T-helper 17 cell (primary cell): ENCODE data around the gene CLCN4. TPM values are rescaled to one million over a fixed set of nuclear protein-coding genes. Genes with fewer than 3 reads are reported as not detected.

Source experiments
- ATAC-seq: fragments of 150-1000 bp; cut with Tn5 transposase; 2 replicates; pipeline ENCODE4 v1.10.0; 2021; ENCODE audit warnings: mild to moderate bottlenecking, moderate library complexity
- DNase-seq, 3 donors: peaks; one replicate each; pipeline versions ENCODE4 v3.0.0 to v3.0.0-alpha.2; 2020 to 2021
- H3K9me3 ChIP-seq: one replicate; pipeline ENCODE4 v1.7.0; 2013; ENCODE audit warnings: low read length, mild to moderate bottlenecking; ENCODE audit not compliant: control insufficient read depth, poor library complexity, severe bottlenecking
- H3K27ac Mint-ChIP-seq: one replicate; pipeline ENCODE4 v1.8.0; 2022; ENCODE audit warnings: mild to moderate bottlenecking, moderate library complexity, mixed read lengths
- H3K27me3 Mint-ChIP-seq: one replicate; pipeline ENCODE4 v1.8.0; 2022; ENCODE audit warnings: mixed read lengths
- H3K36me3 Mint-ChIP-seq: one replicate; pipeline ENCODE4 v1.8.0; 2022; ENCODE audit warnings: low read depth, mixed read lengths
- H3K4me1 Mint-ChIP-seq: one replicate; pipeline ENCODE4 v1.8.0; 2022; ENCODE audit warnings: mild to moderate bottlenecking, mixed read lengths
- H3K4me3 Mint-ChIP-seq: one replicate; pipeline ENCODE4 v1.8.0; 2022; ENCODE audit warnings: mild to moderate bottlenecking, moderate library complexity, mixed read lengths
- total RNA-seq, 4 donors: library from RNA in 2 of 4; stranded (reverse) in 2 of 4; gene quantifications; one replicate each; pipeline ENCODE4 v1.2.3 and lab custom pipeline; 2022 to 2026

The CLCN4 gene
- total RNA-seq, 2 donors from 2014 or later = 0.37 to 3.3 TPM

DNA sequence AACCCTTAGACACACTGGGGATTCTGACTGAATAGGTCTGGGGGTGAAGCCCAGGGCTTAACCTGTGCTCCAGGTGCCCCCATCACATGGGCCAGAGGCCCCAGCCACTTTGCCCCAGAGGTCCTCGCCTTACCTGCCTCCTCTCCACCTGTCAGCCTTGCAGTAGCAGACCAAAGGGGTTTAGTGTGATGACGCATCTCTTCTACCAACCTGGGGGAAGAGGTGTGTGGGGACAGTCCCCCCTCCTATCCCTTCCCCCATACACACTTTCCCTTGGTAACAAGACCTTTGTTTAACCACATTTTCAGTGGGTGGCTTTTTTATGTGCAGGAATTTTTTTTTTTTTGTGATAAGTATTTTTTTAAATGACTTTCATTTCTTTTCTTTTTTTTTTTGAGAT is 6.3 kb downstream of the CLCN4 start:
- no peaks in the 10 kb centered on the region for H3K9me3 ChIP-seq
- DNase-seq (no peak), ATAC-seq (no peak)
- Mint-ChIP-seq H3K27me3 (peaks cover 33% of the 10 kb centered on the region), H3K4me1 (peaks cover 2% of the 10 kb centered on the region), H3K27ac (no peak overlapping the region), H3K4me3 (no peak overlapping the region), H3K36me3 (peaks cover 3% of the 10 kb centered on the region)

DNA sequence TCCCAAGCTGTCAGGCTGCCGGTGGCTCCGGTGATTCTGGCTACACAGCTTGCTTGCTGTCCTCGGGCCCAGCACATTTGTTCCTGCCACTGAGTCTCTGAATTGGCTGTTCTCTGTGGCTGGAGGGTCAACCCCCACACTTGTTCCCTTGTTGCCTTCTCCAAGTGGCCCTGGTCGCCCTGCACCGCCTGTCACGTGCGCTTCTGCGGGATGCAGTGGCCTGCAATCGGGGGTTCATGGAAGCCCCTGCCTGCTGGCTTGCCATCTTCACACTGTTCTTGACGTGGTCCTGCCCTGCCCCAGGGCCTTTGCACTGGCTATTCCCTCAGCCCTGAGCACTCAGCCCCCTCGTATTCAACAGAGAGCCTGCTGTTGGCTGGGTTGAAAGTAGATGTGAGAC is 8.1 kb downstream of the CLCN4 start:
- H3K36me3 Mint-ChIP-seq = peaks cover 3% of the 10 kb centered on the region
- no peak overlapping the region for H3K4me3 Mint-ChIP-seq
- no peak for DNase-seq
- no peak overlapping the region for H3K27ac Mint-ChIP-seq
- H3K4me1 Mint-ChIP-seq = peaks cover 2% of the 10 kb centered on the region
- no peaks in the 10 kb centered on the region for H3K9me3 ChIP-seq
- ATAC-seq = no peak
- H3K27me3 Mint-ChIP-seq = peaks cover 23% of the 10 kb centered on the region

DNA sequence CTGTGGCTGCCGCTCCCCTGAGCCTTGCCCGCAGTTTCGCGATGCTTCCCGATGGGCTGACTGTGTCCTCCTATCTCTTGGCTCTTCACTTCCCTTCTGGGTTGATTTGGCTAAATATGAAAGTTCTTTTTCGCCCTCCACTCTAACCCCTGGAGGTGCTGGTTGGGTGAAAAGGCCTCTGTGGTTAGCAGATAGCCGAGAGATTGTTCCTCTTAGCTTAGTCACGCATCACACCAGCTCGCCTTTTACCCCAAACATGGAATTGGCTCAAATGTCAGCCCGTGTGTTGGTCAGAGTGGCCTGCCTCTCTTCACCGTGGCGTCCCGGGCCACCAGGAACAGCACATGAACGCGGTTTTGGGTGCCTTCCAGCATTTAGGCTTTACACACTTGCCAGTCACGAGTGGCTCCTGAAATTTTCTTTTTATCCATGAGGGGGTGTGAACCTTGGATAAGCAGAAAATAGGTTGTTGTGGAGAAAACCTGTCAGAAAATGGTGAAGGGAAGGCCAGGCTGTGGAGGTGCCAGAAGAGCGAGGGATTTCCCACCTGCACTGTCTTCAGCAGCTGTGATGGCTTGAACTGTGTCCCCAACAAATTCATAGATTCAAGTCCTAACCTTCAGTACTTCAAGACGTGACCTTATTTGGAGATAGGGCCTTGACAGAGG is 8.9 kb downstream of the CLCN4 start:
- Mint-ChIP-seq H3K27ac (no peak overlapping the region), H3K27me3 (peaks cover 14% of the 10 kb centered on the region), H3K4me3 (no peak overlapping the region), H3K36me3 (peaks cover 3% of the 10 kb centered on the region), H3K4me1 (peaks cover 2% of the 10 kb centered on the region)
- ATAC-seq (no peak), DNase-seq (no peak)
- H3K9me3 ChIP-seq = no peaks in the 10 kb centered on the region

GRCh38 chrX:10166248-10166716 is 9.5 kb downstream of the CLCN4 start:
- ATAC-seq = no peak
- no peaks in the 10 kb centered on the region for H3K9me3 ChIP-seq
- H3K27me3 Mint-ChIP-seq = peaks cover 9% of the 10 kb centered on the region

DNA sequence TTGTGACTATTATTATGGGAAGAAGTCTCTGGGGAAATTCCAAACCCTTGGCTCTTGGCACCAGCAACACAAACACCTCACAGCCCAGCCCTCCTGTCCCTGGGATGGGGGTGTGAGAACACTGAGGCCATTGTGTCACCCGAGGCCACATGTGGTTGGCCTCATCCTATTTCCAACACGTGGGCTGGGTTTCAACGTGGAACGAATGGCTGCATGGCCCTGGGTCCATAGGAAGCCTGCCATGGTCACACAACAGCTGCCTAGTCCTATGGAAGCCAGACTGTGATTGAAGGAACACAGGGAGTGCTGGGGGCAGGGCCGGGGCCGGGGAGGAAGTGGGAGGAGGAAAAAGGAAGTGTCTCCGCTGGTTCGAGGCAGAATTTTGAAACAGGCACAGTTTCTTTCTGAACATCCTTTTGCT is 10.0 kb downstream of the CLCN4 start:
- no peak overlapping the region for H3K4me3 Mint-ChIP-seq
- DNase-seq = no peak
- no peak for ATAC-seq
- no peak overlapping the region for H3K27ac Mint-ChIP-seq
- H3K4me1 Mint-ChIP-seq = peaks cover 2% of the 10 kb centered on the region
- H3K9me3 ChIP-seq = no peaks in the 10 kb centered on the region
- peaks cover 3% of the 10 kb centered on the region for H3K36me3 Mint-ChIP-seq
- H3K27me3 Mint-ChIP-seq = peaks cover 9% of the 10 kb centered on the region

More at GRCh38 chrX:10166248-10166716, 9.5 kb downstream of the CLCN4 start:
- no peak for DNase-seq
- Mint-ChIP-seq H3K36me3 (peaks cover 3% of the 10 kb centered on the region), H3K27ac (no peak overlapping the region), H3K4me1 (peaks cover 2% of the 10 kb centered on the region), H3K4me3 (no peak overlapping the region)

GRCh38 chrX:10167573-10167972 is 10.8 kb downstream of the CLCN4 start:
- Mint-ChIP-seq H3K4me1 (peaks cover 4% of the 10 kb centered on the region), H3K27me3 (peaks cover 16% of the 10 kb centered on the region), H3K36me3 (peaks cover 3% of the 10 kb centered on the region), H3K4me3 (no peak overlapping the region), H3K27ac (no peak overlapping the region)
- H3K9me3 ChIP-seq = no peaks in the 10 kb centered on the region
- no peak for ATAC-seq
- DNase-seq = no peak

- no peak for ATAC-seq
- no peak for DNase-seq
- Mint-ChIP-seq H3K4me3 (no peak overlapping the region), H3K36me3 (peaks cover 3% of the 10 kb centered on the region), H3K27ac (no peak overlapping the region), H3K27me3 (peaks cover 18% of the 10 kb centered on the region), H3K4me1 (peaks cover 4% of the 10 kb centered on the region)
- H3K9me3 ChIP-seq = no peaks in the 10 kb centered on the region
These were observed 11.5 kb downstream of the CLCN4 start for GRCh38 chrX:10168226-10168625.

GRCh38 chrX:10169175-10169574 is 12.4 kb downstream of the CLCN4 start:
- ATAC-seq = no peak

DNA sequence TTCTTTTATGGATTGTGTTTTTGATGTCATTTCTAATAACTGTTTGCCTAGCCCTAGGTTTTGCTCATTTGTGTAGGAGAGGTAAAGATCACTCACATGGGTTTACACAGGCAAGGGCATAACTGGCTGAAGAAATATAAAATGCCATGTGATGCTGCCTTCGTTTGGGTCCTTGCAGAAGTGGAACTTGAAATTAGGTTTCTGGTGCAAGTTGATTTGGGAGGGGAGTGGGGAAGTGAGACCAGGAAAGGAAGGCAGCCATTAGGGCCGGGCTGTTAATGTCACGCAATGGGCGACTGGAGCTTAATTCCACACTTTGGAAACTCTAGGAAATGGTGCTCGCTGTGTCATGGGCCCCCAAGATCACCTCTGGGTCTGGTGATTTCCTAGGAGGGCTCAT is 14.5 kb downstream of the CLCN4 start:
- no peak for ATAC-seq
- H3K27ac Mint-ChIP-seq = no peak overlapping the region
- no peaks in the 10 kb centered on the region for H3K9me3 ChIP-seq
- no peak for DNase-seq
- H3K4me1 Mint-ChIP-seq = peaks cover 4% of the 10 kb centered on the region
- no peaks in the 10 kb centered on the region for H3K36me3 Mint-ChIP-seq
- peaks cover 26% of the 10 kb centered on the region for H3K27me3 Mint-ChIP-seq
- no peak overlapping the region for H3K4me3 Mint-ChIP-seq

More at GRCh38 chrX:10169175-10169574, 12.4 kb downstream of the CLCN4 start:
- no peaks in the 10 kb centered on the region for H3K9me3 ChIP-seq
- DNase-seq = no peak
- H3K4me3 Mint-ChIP-seq = no peak overlapping the region
- H3K27ac Mint-ChIP-seq = no peak overlapping the region
- peaks cover 19% of the 10 kb centered on the region for H3K27me3 Mint-ChIP-seq
- peaks cover 4% of the 10 kb centered on the region for H3K4me1 Mint-ChIP-seq
- no peaks in the 10 kb centered on the region for H3K36me3 Mint-ChIP-seq

GRCh38 chrX:10172877-10173276 is 16.1 kb downstream of the CLCN4 start:
- Mint-ChIP-seq H3K4me3 (no peak overlapping the region), H3K27me3 (peaks cover 40% of the 10 kb centered on the region)
- ATAC-seq = no peak

GRCh38 chrX:10173331-10173900 is 16.6 kb downstream of the CLCN4 start:
- Mint-ChIP-seq H3K4me3 (no peak overlapping the region), H3K36me3 (no peaks in the 10 kb centered on the region), H3K27me3 (peaks cover 40% of the 10 kb centered on the region), H3K27ac (no peak overlapping the region), H3K4me1 (peaks cover 4% of the 10 kb centered on the region)
- no peak for DNase-seq
- no peak for ATAC-seq
- no peaks in the 10 kb centered on the region for H3K9me3 ChIP-seq

More at GRCh38 chrX:10172877-10173276, 16.1 kb downstream of the CLCN4 start:
- no peaks in the 10 kb centered on the region for H3K36me3 Mint-ChIP-seq
- DNase-seq = no peak
- peaks cover 4% of the 10 kb centered on the region for H3K4me1 Mint-ChIP-seq
- no peak overlapping the region for H3K27ac Mint-ChIP-seq
- H3K9me3 ChIP-seq = no peaks in the 10 kb centered on the region

- DNase-seq (no peak), ATAC-seq (no peak)
- H3K9me3 ChIP-seq = no peaks in the 10 kb centered on the region
- Mint-ChIP-seq H3K36me3 (no peaks in the 10 kb centered on the region), H3K27ac (no peak overlapping the region), H3K4me1 (peaks cover 4% of the 10 kb centered on the region), H3K4me3 (no peak overlapping the region), H3K27me3 (peaks cover 40% of the 10 kb centered on the region)
These were observed 17.3 kb downstream of the CLCN4 start for GRCh38 chrX:10174051-10174450.

GRCh38 chrX:10174810-10175209 is 18.0 kb downstream of the CLCN4 start:
- ATAC-seq (no peak), DNase-seq (no peak)
- Mint-ChIP-seq H3K27ac (no peak overlapping the region), H3K36me3 (no peaks in the 10 kb centered on the region), H3K27me3 (peaks cover 40% of the 10 kb centered on the region), H3K4me3 (no peak overlapping the region), H3K4me1 (peaks cover 4% of the 10 kb centered on the region)
- H3K9me3 ChIP-seq = no peaks in the 10 kb centered on the region
